GM19467 (cell line): ENCODE results near the gene HOXA7.

ENCODE experiments used
- ATAC-seq: cut with Tn5 transposase; IDR thresholded peaks from one replicate; pipeline ENCODE4 v1.9.1; 2021; ENCODE audit warnings: mild to moderate bottlenecking, moderate library complexity; ENCODE audit not compliant: unreplicated experiment

HOXA7 gene

DNA sequence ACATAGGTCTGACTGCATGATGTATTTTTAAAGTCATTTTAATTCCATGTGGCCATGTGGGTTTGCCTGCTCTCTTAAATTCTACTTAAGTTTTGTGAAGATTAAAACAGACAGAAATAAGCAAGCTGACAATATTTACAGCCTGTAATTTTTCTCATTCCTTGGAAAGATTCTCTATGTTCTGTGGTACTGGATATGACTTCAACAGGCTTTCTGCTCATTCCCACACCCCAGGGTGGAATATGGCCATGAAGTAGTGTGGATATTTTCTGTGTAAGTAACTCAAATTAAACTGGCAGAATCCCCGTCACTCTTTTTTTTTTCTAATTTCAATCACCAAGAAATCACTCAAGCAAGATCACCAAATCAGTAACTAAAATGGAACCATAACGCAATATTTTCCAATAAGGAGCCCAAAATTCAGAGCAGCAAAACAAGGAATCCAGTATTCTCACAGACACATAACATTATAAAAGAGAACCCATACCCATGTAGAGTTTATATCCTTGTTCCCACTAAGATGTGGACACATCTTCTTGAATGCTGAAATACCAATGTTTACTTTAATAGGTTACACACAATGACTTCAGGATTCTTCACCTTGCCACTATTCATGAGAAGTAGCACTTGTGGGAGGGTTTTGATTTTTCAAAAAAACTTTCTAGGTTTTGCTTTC, 18.7 kb downstream of the HOXA7 start:
- no peak for ATAC-seq

- ATAC-seq, result no peak
These were observed 22.1 kb downstream of the HOXA7 start for GRCh38 chr7:27134392-27134791.

DNA sequence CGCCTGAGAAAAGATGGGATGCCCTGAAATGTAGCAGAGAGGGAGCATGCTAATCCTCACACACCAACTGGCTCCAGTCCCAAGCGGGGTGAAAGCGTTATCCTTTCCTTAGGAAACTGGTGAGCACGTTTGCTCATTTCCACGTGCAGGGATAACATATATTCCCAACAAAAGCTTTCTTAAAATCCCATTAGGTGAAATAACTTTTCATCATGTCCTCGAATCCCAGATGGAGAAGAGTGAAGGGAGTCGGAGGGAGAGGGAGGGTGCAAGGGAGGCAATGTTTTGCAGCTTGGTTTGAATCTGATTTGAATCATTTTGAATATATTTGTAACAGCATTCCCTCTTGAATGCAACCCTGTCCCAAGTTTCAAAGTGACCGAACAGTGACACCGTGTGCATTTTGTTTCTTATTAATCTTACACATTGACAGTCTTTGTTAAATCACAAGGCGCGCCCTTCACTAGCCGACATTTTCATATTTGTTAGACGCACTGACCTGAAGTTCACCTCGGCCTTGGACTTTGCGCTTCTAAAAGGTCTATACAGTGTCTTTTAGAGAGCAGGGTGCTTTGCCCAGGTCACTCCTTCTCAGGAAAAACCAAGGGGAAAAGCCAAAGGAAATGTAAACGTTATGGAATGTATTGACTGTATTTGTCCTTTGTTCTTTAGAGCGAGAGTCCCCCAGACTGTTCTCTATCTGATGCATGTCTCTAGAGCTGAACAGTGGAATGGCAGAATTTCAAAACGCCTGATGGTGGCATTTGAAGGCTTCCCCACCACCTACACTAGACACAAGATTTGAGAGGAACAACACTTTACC, 22.9 kb downstream of the HOXA7 start:
- ATAC-seq, result no peak

DNA sequence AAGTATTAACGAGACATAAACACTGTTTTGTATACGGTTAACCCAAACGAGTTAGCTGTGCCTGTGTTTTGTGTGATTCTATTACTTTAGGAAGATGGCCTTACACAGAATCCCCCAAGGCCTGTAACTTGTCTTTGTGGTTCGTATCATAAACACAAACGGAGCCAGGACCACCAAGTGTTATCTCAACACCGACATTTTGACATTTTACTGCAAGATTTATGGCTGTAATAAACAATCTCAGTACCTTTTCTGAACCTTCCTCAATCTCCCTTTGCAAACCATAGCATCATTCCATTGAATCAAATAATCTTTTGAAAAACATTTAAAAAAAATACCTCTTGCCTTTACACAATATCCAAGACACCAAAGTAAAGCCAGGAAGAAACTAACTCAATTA, 23.5 kb downstream of the HOXA7 start:
- ATAC-seq, result no peak

- ATAC-seq, result no peak
These were observed 24.3 kb downstream of the HOXA7 start for GRCh38 chr7:27132214-27132613.

DNA sequence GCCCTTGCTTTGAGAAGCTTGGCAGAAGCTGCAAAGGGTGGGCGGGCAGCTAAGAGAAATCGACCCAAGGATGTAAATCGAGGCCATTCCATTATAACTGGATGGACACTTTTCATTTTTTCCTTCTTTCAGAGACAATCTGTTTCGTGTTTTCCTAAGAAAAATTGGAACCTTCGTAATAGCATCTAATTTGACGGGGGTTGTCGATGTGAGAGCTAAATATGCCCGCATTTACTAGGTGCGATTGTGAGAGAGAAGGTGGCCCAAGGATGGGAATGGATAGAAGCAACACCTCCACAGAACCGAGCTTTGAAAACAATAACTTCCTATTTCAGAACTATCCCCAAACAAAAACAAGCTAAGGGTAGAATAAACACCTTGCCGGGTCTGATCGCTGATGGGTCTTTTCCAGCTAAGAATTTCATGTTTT, 25.1 kb downstream of the HOXA7 start:
- ATAC-seq, result no peak

GRCh38 chr7:27130540-27131389, 25.7 kb downstream of the HOXA7 start, which contains the start of gene HOXA4:
TSS of gene HOXA4 (minus strand) at chr7:27130757. CDS start at chr7:27130733, 24 bp downstream.
- ATAC-seq, result peak; percentile 77

GRCh38 chr7:27129729-27130539, 26.5 kb downstream of the HOXA7 start:
- peak; percentile 36 for ATAC-seq

DNA sequence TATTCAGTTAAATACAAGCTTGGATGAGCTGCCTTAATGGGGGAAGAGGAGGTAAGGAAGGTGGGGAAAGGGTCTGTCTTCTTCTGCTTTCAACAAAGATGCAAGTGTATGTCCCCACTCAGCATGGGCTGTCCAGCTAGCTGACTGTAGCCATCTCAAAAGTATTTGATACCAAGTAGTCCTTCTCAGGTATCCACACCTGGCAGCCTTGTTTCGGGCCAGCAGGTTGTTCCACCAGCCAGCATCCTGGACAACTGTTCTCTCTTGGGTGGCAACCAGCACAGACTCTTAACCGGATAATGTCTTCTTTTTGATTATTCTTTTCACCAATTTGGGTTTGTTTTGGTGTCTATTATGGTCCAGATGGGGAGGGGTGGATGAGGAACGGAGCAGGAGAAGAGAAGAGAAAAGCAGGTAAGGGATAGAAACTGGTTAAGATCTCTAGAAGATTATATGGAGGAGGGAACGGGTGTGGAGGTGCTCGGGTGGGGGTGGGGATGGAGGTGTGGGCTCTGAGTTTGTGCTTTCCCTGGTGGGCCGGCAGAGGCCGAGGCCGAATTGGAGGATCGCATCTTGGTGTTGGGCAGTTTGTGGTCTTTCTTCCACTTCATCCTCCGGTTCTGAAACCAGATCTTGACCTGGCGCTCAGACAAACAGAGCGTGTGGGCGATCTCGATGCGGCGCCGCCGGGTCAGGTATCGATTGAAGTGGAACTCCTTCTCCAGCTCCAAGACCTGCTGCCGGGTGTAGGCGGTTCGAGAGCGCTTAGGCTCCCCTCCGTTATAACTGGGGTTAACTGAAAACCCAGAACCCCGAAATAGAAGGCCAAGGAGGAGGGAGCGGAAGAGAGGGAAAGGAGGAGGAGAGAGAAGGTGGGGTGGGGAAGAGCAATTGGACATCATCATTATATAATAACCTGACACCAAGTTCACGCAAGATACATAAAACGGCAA, 27.4 kb downstream of the HOXA7 start:
- ATAC-seq, result no peak

- no peak for ATAC-seq
These were observed 28.4 kb downstream of the HOXA7 start for GRCh38 chr7:27128034-27128433.

DNA sequence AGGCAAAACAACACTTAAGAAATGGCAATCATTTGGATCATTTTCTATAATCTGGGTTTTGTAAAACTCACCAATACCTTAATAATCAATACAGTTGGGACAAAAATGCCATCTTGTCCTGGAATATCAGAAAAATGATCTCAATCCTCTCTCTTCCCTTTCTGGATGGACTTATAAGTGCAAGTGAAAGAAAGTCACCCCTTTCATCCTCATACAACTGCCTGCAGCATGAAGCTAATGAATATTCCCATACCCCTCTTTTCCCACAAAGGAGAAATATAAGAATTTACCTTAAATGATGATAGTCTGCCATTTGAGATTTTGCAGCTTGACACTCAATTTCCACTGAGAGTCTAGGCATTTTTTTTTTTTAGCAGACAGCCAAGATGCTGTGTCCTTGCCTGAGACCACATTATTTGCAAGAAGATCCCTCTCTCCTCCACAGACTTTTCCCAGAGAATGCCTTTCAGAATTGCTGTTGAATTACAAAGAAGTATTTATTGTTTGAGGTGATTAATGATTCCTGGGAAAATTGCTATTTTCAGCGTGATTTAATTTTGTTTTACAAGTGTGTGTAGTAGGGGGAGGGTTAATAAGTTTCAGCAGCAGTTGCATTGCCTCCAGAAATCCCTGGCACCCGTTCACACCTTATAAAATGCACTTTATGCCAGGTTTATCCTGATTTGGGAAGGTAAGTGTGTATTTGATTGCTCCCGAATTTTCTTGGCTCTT, 29.7 kb downstream of the HOXA7 start:
- no peak for ATAC-seq

GRCh38 chr7:27125986-27126394, 30.5 kb downstream of the HOXA7 start:
- ATAC-seq, result no peak

DNA sequence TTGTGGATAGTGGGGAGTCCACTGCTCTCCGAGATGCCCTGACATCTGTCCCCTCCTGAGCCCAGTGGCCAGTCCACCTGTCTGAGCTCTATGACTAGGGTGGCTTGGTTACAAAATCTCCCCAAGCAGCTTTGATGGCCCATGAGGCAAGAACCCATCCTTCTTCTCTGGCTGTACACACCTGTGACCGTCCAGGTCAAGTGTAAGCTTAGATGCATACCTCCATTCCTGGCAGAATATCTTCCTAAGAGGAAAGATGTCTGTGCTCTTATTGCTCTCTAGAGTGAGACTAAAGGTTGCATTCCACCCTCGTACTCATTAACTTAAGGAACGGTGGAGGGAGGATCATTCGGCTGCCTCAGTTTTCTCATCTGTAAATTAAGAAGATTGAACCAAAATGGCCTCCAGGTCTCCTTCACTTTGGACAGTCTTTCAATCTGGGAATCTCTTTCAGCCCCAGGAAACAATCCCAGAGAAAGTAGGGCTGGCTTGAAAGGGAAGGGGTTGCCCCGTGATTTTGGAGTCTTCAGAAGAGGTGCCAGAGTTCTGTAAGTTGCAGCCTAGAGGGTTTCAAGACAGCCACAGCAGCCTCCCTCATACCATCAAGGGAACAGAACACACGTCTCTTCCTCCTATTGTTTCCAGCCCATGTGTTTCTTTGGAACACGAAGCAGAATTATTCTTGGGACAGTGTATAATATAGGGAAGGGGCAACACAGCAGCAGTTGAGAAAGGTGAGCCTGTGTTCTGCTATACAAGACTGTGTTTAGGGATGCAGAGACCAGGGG, 31.4 kb downstream of the HOXA7 start:
- ATAC-seq, result no peak

DNA sequence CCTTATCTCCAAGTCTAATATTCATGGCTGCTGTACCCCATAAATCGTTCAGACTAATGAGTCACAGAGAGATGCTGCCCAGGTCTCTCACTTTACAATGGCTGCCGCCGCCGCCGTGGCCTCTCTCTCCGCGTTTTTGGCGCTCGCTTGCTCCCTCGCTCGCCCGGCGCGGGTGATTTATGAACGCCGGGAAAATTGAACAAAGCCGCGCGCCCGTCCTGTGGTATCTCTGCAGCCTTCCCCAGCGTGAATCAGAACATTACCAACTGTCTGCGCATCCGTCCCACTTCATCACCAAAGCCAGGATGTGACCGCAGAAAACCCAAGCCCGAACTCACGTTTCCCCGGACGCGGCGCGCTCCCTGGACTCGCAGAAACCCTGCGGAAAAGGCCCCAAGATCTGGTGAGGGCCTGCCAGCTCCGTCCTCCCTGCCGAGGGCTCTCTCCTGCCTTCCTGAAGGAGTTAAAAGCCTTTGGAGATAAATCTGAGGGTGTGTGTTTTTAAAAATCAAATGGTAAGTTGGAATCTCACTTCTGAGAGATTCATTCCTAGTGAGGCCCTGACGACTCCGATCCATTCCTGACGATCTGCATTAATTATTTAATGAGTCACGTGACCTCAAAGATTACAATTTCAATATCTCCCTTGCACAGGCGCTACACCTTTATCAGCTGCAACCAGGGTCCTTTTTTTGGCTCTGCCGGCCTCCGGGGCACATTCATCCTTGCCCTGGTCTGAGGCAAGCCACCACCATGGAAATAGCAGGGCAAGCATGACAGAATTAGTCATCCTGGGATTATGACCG, 32.2 kb downstream of the HOXA7 start:
- no peak for ATAC-seq

GRCh38 chr7:27123477-27124053, 32.9 kb downstream of the HOXA7 start:
- no peak for ATAC-seq

GRCh38 chr7:27123007-27123476, 33.4 kb downstream of the HOXA7 start:
- ATAC-seq, result no peak
